ENCODE results near the gene PEAR1.

PEAR1 gene

GRCh38 chr1:156912861-156913808 is 19.6 kb downstream of the PEAR1 start:
- Histone ChIP-seq H3K27ac (replicated peaks) (no peak overlapping the region), H3K4me3 (replicated peaks; ENCODE audit: insufficient read depth, low read length) (no peak overlapping the region), H3K27me3 (ENCODE audit: insufficient read depth, poor library complexity, severe bottlenecking) (no peaks in the 10 kb centered on the region)
- DNase-seq (ENCODE audit: low read depth in 1 of 2, low spot score in 1 of 2), result no peak
- TF ChIP-seq REST (IDR thresholded peaks at IDR 0.05; ENCODE audit: insufficient replicate concordance, low read depth) (no peak), SPI1 (IDR thresholded peaks at IDR 0.05; ENCODE audit: borderline replicate concordance, low read depth) (no peak), GABPA (IDR thresholded peaks at IDR 0.05; ENCODE audit: low read depth) (no peak), POLR2AphosphoS5 (IDR thresholded peaks at IDR 0.05; ENCODE audit: low read depth) (no peak), CTCF (IDR thresholded peaks at IDR 0.05; ENCODE audit: insufficient read depth, low read length) (no peak)

GRCh38 chr1:156913809-156914387 is 20.4 kb downstream of the PEAR1 start:
- H3K27me3 ChIP-seq (ENCODE audit: insufficient read depth, poor library complexity, severe bottlenecking), result peaks cover 5% of the 10 kb centered on the region

More at GRCh38 chr1:156913809-156914387, 20.4 kb downstream of the PEAR1 start:
- TF ChIP-seq CTCF (IDR thresholded peaks at IDR 0.05; ENCODE audit: insufficient read depth, low read length) (no peak), POLR2AphosphoS5 (IDR thresholded peaks at IDR 0.05; ENCODE audit: low read depth) (no peak), SPI1 (IDR thresholded peaks at IDR 0.05; ENCODE audit: borderline replicate concordance, low read depth) (no peak), GABPA (IDR thresholded peaks at IDR 0.05; ENCODE audit: low read depth) (no peak), REST (IDR thresholded peaks at IDR 0.05; ENCODE audit: insufficient replicate concordance, low read depth) (no peak)
- H3K4me3 ChIP-seq (replicated peaks; ENCODE audit: insufficient read depth, low read length), result no peak overlapping the region
- no peak for DNase-seq (ENCODE audit: low read depth in 1 of 2, low spot score in 1 of 2)
- H3K27ac ChIP-seq (replicated peaks), result no peak overlapping the region
